H1 (cell line): ENCODE results near the gene MYO1G. TPM values are rescaled to one million over a fixed set of nuclear protein-coding genes. Genes with fewer than 3 reads are reported as not detected.

Experiments used
- CTCF ChIA-PET: fragments of 300-600 bp; sonication (Branson Sonifier 250); formaldehyde crosslinking; loops from one replicate; lab custom pipeline; 2021; ENCODE audit not compliant: partially characterized antibody; lab: Charles Lee
- POLR2A ChIA-PET: fragments of 300-600 bp; sonication (Branson Sonifier 250); formaldehyde crosslinking; loops from one replicate; lab custom pipeline; 2021; ENCODE audit warnings: inconsistent platforms; ENCODE audit not compliant: partially characterized antibody; lab: Charles Lee
- DNase-seq, 2 experiments: peaks; one replicate each; pipeline versions ENCODE4 v3.0.0 to v3.0.0-alpha.2; 2010 to 2022; ENCODE audit warnings: low spot score in 2 of 2, low read depth in 1 of 2, mixed read lengths in 1 of 2
- FAIRE-seq: peaks from 2 replicates; lab custom pipeline; 2011; peaks lifted over from hg19 to GRCh38; lab: Jason Lieb, UNC
- H2AFZ ChIP-seq: 2 replicates; pipeline ENCODE4 v1.8.1; 2012; ENCODE audit warnings: low read length, inconsistent platforms
- H2AK5ac ChIP-seq: 2 replicates; pipeline ENCODE4 v1.6.1; 2013; ENCODE audit warnings: low read depth, low read length
- H2BK120ac ChIP-seq: replicated peaks from 2 replicates; pipeline ENCODE3; 2013; ENCODE audit warnings: low read depth, low read length, inconsistent platforms
- H2BK12ac ChIP-seq: 2 replicates; pipeline ENCODE4 v1.6.1; 2013; ENCODE audit warnings: low read depth, low read length
- H2BK15ac ChIP-seq: 2 replicates; pipeline ENCODE4 v1.6.1; 2013; ENCODE audit warnings: low read length
- H2BK20ac ChIP-seq: 2 replicates; pipeline ENCODE4 v1.6.1; 2013; ENCODE audit warnings: low read length
- H2BK5ac ChIP-seq: 2 replicates; pipeline ENCODE4 v1.6.1; 2013; ENCODE audit warnings: low read depth, low read length
- H3K14ac ChIP-seq: 2 replicates; pipeline ENCODE4 v1.6.1; 2013; ENCODE audit warnings: inconsistent platforms; ENCODE audit not compliant: insufficient read length
- H3K18ac ChIP-seq: 2 replicates; pipeline ENCODE4 v1.6.1; 2013; ENCODE audit warnings: low read length; ENCODE audit errors: extremely low read depth
- H3K23ac ChIP-seq: 2 replicates; pipeline ENCODE4 v1.6.1; 2013; ENCODE audit warnings: inconsistent platforms; ENCODE audit not compliant: insufficient read length
- H3K23me2 ChIP-seq: 2 replicates; pipeline ENCODE4 v1.6.1; 2013; ENCODE audit warnings: low read depth, low read length
- H3K27ac ChIP-seq: 2 replicates; pipeline ENCODE4 v1.6.1; 2011; ENCODE audit warnings: low read depth, low read length, inconsistent platforms
- H3K27me3 ChIP-seq, 4 experiments: replicated peaks in 1 of 4; 1 replicate in 1 of 4; 2 replicates in 3 of 4; pipeline versions ENCODE4 v1.6.1 to v1.8.1; 2011 to 2013; ENCODE audit warnings: low read length in 3 of 4, mild to moderate bottlenecking in 3 of 4, inconsistent platforms in 2 of 4, mixed read lengths in 2 of 4, moderate library complexity in 1 of 4; ENCODE audit not compliant: control insufficient read depth in 3 of 4, insufficient read depth in 3 of 4; ENCODE audit errors: extremely low read depth in 1 of 4
- H3K36me3 ChIP-seq, 4 experiments: 2 replicates each; pipeline versions ENCODE4 v1.6.1 to v1.8.1; 2011 to 2013; ENCODE audit warnings: mild to moderate bottlenecking in 4 of 4, low read length in 3 of 4, moderate library complexity in 2 of 4, control low read depth in 1 of 4, inconsistent platforms in 1 of 4; ENCODE audit not compliant: insufficient read depth in 4 of 4, control insufficient read depth in 2 of 4
- H3K4ac ChIP-seq: replicated peaks from 2 replicates; pipeline ENCODE3; 2013; ENCODE audit warnings: low read length, low read depth, mixed read lengths, inconsistent platforms; ENCODE audit not compliant: insufficient read length
- H3K4me1 ChIP-seq, 4 experiments: replicated peaks in 1 of 4; 1 replicate in 1 of 4; 2 replicates in 3 of 4; pipeline versions ENCODE4 v1.6.1 to v1.8.1; 2011 to 2013; ENCODE audit warnings: low read length in 3 of 4, inconsistent platforms in 2 of 4, mixed read lengths in 1 of 4; ENCODE audit not compliant: insufficient read depth in 4 of 4, control insufficient read depth in 3 of 4
- H3K4me2 ChIP-seq, 2 experiments: 2 replicates each; pipeline versions ENCODE4 v1.6.1 to v1.8.1; 2011 to 2013; ENCODE audit warnings: low read depth in 2 of 2, low read length in 2 of 2, control low read depth in 1 of 2, inconsistent platforms in 1 of 2, mild to moderate bottlenecking in 1 of 2; ENCODE audit not compliant: insufficient read depth in 1 of 2
- H3K4me3 ChIP-seq, 4 experiments: fragments of 200-600, 300-600 bp in 1 of 4; sonication (generic), shearing (Covaris generic), sonication (Bioruptor Twin) in 1 of 4; 2 replicates each; pipeline versions ENCODE4 v1.5.1 to v1.8.1; 2011 to 2016; ENCODE audit warnings: low read length in 4 of 4, low read depth in 3 of 4, control low read depth in 2 of 4, inconsistent platforms in 2 of 4, mild to moderate bottlenecking in 2 of 4, mixed read lengths in 1 of 4, moderate library complexity in 1 of 4; ENCODE audit not compliant: insufficient read depth in 2 of 4; ENCODE audit errors: extremely low read depth in 1 of 4
- H3K56ac ChIP-seq: replicated peaks from 2 replicates; pipeline ENCODE3; 2013; ENCODE audit warnings: low read depth, mild to moderate bottlenecking, mixed read lengths, low read length, inconsistent platforms; ENCODE audit not compliant: insufficient read length
- H3K79me1 ChIP-seq: 2 replicates; pipeline ENCODE4 v1.6.1; 2013; ENCODE audit warnings: low read depth, low read length, control low read depth
- H3K79me2 ChIP-seq, 2 experiments: 2 replicates each; pipeline versions ENCODE4 v1.6.1 to v1.8.1; 2012 to 2013; ENCODE audit warnings: low read length in 2 of 2, mild to moderate bottlenecking in 2 of 2, inconsistent platforms in 1 of 2; ENCODE audit not compliant: insufficient read depth in 2 of 2, control insufficient read depth in 1 of 2
- H3K9ac ChIP-seq, 4 experiments: replicated peaks in 1 of 4; 1 replicate in 1 of 4; 2 replicates in 3 of 4; pipeline versions ENCODE4 v1.6.1 to v1.8.1; 2011 to 2013; ENCODE audit warnings: low read depth in 3 of 4, low read length in 3 of 4, control low read depth in 2 of 4, mild to moderate bottlenecking in 2 of 4, moderate library complexity in 2 of 4, inconsistent platforms in 1 of 4; ENCODE audit errors: extremely low read depth in 1 of 4
- H3K9me3 ChIP-seq, 2 experiments: 2 replicates each; pipeline versions ENCODE4 v1.6.1 to v1.8.1; 2012 to 2013; ENCODE audit warnings: mild to moderate bottlenecking in 2 of 2, moderate library complexity in 2 of 2, control low read depth in 1 of 2, inconsistent platforms in 1 of 2, low read depth in 1 of 2, low read length in 1 of 2, mixed read lengths in 1 of 2; ENCODE audit not compliant: insufficient read depth in 2 of 2
- H4K20me1 ChIP-seq, 2 experiments: replicated peaks in 1 of 2; 2 replicates each; pipeline versions ENCODE3 to v1.8.1; 2011 to 2013; ENCODE audit warnings: inconsistent platforms in 2 of 2, low read length in 2 of 2, mild to moderate bottlenecking in 1 of 2; ENCODE audit not compliant: insufficient read depth in 2 of 2, control insufficient read depth in 1 of 2
- H4K5ac ChIP-seq: 2 replicates; pipeline ENCODE4 v1.6.1; 2013; ENCODE audit warnings: low read length, low read depth, mixed read lengths, inconsistent platforms; ENCODE audit not compliant: insufficient read length
- H4K8ac ChIP-seq: 2 replicates; pipeline ENCODE4 v1.8.0; 2013; ENCODE audit warnings: mild to moderate bottlenecking, moderate library complexity, low read length, inconsistent platforms; ENCODE audit not compliant: insufficient read depth; ENCODE audit errors: extremely low read depth
- H4K91ac ChIP-seq: replicated peaks from 2 replicates; pipeline ENCODE3; 2013; ENCODE audit warnings: low read length, mixed read lengths, inconsistent platforms; ENCODE audit not compliant: insufficient read length
- ASH2L ChIP-seq: fragments of 200-600, 300-600 bp; sonication (generic); IDR thresholded peaks from one replicate; pipeline ENCODE4 v1.7.1; 2017; ENCODE audit warnings: low read length
- HDAC2 ChIP-seq, 2 experiments: fragments of 300-600 bp in 1 of 2; sonication (generic) in 1 of 2; IDR thresholded peaks; 2 replicates each; pipeline ENCODE4 v1.6.1; 2011 to 2012; ENCODE audit warnings: low read depth in 2 of 2, low read length in 2 of 2, mild to moderate bottlenecking in 2 of 2, moderate library complexity in 2 of 2, borderline replicate concordance in 1 of 2, inconsistent platforms in 1 of 2
- KDM4A ChIP-seq: IDR thresholded peaks from one replicate; pipeline ENCODE4 v1.7.1; 2012; ENCODE audit warnings: low read depth, mild to moderate bottlenecking, moderate library complexity, low read length, inconsistent platforms; ENCODE audit not compliant: severe bottlenecking
- RFX5 ChIP-seq: IDR thresholded peaks from 2 replicates; pipeline ENCODE4 v1.6.1; 2011; ENCODE audit warnings: low read depth, low read length, improper control_type of control experiment, borderline replicate concordance
- RNF2 ChIP-seq: fragments of 200-900, 300-1000 bp; sonication (generic); IDR thresholded peaks from 2 replicates; pipeline ENCODE4 v1.7.1; 2016; ENCODE audit warnings: borderline replicate concordance, low read depth, mild to moderate bottlenecking, antibody characterized with exemption, low read length; ENCODE audit not compliant: poor library complexity, severe bottlenecking; ENCODE audit errors: missing control alignments
- SP2 ChIP-seq: IDR thresholded peaks from 2 replicates; pipeline ENCODE4 v1.6.1; 2012; ENCODE audit warnings: mild to moderate bottlenecking, low read length, inconsistent platforms
- ZNF274 ChIP-seq: IDR thresholded peaks from 2 replicates; pipeline ENCODE4 v1.7.0; 2012; ENCODE audit warnings: low read length, borderline replicate concordance; ENCODE audit errors: extremely low read depth
- WGBS, 2 experiments: shearing (Covaris generic) in 1 of 2; methylation state at CpG; one replicate each; pipeline versions ENCODE4 v1.1.6 to v1.1.7; 2013 to 2015; ENCODE audit warnings: low lambda C conversion rate in 2 of 2, mixed read lengths in 2 of 2, inconsistent platforms in 1 of 2, low coverage in 1 of 2, missing lambda C conversion rate in 1 of 2; ENCODE audit not compliant: insufficient replicate concordance in 2 of 2, insufficient coverage in 1 of 2, insufficient read length in 1 of 2; ENCODE audit errors: extremely low coverage in 1 of 2, missing lambda C conversion rate in 1 of 2; 5-methylcytosine and 5-hydroxymethylcytosine counted together
- polyA plus RNA-seq, 7 experiments: library from polyadenylated mRNA; depleted of rRNA in 3 of 7; stranded (reverse) in 5 of 7; unstranded in 2 of 7; fragments of >200 nt in 5 of 7; fragments of 200-250 nt in 2 of 7; gene quantifications; 1 replicate in 5 of 7; 2 replicates in 1 of 7; 4 replicates in 1 of 7; pipeline versions ENCODE4 v1.2.1 to v1.2.3, GENCODE V29; 2011 to 2013; ENCODE audit warnings: missing spikeins in 2 of 7, mixed read lengths in 2 of 7
- total RNA-seq: library from RNA; stranded (reverse); fragmentation: NEBNext Ultra II Directional; extraction: Animal tissue kit (Norgen Biotek cat#: 25700); gene quantifications from 2 replicates; pipeline ENCODE4 v1.2.1, GENCODE V29; 2021
- TF ChIP-seq, protein P1 (sequence below): IDR thresholded peaks from 2 replicates; pipeline ENCODE4 v1.6.1; 2011; ENCODE audit warnings: low read depth, mild to moderate bottlenecking, low read length; ENCODE audit not compliant: insufficient read depth
- TF ChIP-seq, protein P2 (sequence below): IDR thresholded peaks from 2 replicates; pipeline ENCODE4 v1.6.1; 2012; ENCODE audit warnings: low read length, inconsistent platforms

The MYO1G gene
- total and polyA plus RNA-seq, 2 of the 8 experiments (the other 6 are each of a cell fraction or from before 2014, with no cell fraction given), result 0.08 to 0.19 TPM

DNA sequence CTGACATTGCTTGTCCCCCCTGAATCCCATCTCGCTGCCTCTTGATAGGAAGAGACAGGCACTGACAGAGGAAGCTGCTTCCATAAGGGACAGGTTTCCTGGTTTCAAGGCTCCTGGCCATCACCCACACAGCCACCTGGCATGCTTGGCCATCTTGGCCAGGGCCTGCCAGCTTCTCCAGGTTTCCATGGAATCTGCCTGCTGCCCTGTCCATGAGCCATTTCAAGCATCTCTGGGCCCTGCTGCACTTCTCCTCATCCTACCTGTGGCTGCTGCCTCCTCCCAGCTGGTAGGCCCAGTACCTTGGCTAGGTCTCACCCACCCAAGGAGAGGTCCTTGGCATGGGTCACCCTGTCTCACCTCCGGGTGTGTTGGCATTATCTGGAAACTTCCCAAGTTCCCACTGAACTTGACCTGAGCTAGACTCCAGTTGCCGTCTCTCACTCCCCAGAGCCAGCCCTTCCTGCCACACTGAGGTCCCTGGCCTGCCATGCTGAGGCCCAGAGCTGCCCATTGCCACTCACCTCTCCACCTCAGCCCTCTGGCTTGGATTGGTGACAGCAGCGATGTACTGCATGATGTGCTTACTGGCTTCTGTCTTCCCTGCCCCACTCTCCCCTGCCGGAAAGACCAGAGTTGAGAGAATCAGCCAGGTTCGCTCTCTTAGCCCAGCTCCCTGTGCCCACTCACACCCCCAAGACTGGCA lies 2.6 kb downstream of the MYO1G start:
- H3K23ac ChIP-seq, result no peak overlapping the region
- no peak overlapping the region for H2AK5ac ChIP-seq
- ChIA-PET POLR2A (interaction anchor here (0.8 to 17.9 kb wide), 8 partner anchors 7 to 160 kb away, joined by 3 to 327 read pairs (median 4); partner anchors contain the start of genes H2AZ2, MYO1G and TBRG4), CTCF (interaction anchor here (0.8 to 6.2 kb wide), 5 partner anchors 11 to 159 kb away, joined by 3 to 105 read pairs (median 4); no protein-coding TSS in a partner anchor)
- no peak overlapping the region for H3K4me2 ChIP-seq
- no peak overlapping the region for H2BK20ac ChIP-seq
- H3K4me1 ChIP-seq, result no peaks in the 10 kb centered on the region
- no peaks in the 10 kb centered on the region for H3K23me2 ChIP-seq
- no peak overlapping the region for H3K14ac ChIP-seq
- H3K27me3 ChIP-seq, result no peaks in the 10 kb centered on the region
- no peak overlapping the region for H2AFZ ChIP-seq
- H3K4me3 ChIP-seq, result no peak overlapping the region
- H4K8ac ChIP-seq, result no peak overlapping the region
- no peak overlapping the region for H2BK120ac ChIP-seq
- DNase-seq (no peak), FAIRE-seq (no peak)
- H3K27ac ChIP-seq, result no peak overlapping the region
- H3K79me2 ChIP-seq, result no peaks in the 10 kb centered on the region
- H4K20me1 ChIP-seq, result peaks cover 0 to 1% of the 10 kb centered on the region in 2 experiments
- H2BK12ac ChIP-seq, result no peak overlapping the region
- no peak overlapping the region for H4K91ac ChIP-seq
- no peak overlapping the region for H4K5ac ChIP-seq
- H3K18ac ChIP-seq, result no peak overlapping the region
- no peaks in the 10 kb centered on the region for H3K79me1 ChIP-seq
- H3K56ac ChIP-seq, result no peak overlapping the region
- no peak overlapping the region for H3K9ac ChIP-seq
- H3K9me3 ChIP-seq, result no peaks in the 10 kb centered on the region
- WGBS, 2 experiments, result 87% methylated on average over 6 of the region's 6 CpGs; no CpG with 5 or more reads in 1 of the 2 experiments
- H2BK5ac ChIP-seq, result no peak overlapping the region; the same call in 1 of the 2 replicates
- H3K4ac ChIP-seq, result no peak overlapping the region
- H2BK15ac ChIP-seq, result no peak overlapping the region
- H3K36me3 ChIP-seq, result no peaks in the 10 kb centered on the region; a peak in 1 of 8 replicates
- TF ChIP-seq ASH2L, result no peak
- TF ChIP-seq ZNF274, result no peak
- TF ChIP-seq SP2, result no peak
- TF ChIP-seq, protein P1, sequence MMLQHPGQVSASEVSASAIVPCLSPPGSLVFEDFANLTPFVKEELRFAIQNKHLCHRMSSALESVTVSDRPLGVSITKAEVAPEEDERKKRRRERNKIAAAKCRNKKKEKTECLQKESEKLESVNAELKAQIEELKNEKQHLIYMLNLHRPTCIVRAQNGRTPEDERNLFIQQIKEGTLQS, result no peak
- TF ChIP-seq KDM4A, result no peak
- TF ChIP-seq RNF2, result no peak
- TF ChIP-seq RFX5, result no peak
- TF ChIP-seq HDAC2 (IDR thresholded peaks at IDR 0.05; ENCODE audit: borderline replicate concordance in 1 of 2, low read depth in 2 of 2, low read length in 2 of 2), result no peak
- TF ChIP-seq, protein P2, sequence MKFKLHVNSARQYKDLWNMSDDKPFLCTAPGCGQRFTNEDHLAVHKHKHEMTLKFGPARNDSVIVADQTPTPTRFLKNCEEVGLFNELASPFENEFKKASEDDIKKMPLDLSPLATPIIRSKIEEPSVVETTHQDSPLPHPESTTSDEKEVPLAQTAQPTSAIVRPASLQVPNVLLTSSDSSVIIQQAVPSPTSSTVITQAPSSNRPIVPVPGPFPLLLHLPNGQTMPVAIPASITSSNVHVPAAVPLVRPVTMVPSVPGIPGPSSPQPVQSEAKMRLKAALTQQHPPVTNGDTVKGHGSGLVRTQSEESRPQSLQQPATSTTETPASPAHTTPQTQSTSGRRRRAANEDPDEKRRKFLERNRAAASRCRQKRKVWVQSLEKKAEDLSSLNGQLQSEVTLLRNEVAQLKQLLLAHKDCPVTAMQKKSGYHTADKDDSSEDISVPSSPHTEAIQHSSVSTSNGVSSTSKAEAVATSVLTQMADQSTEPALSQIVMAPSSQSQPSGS, result no peak
